PC-9 (cell line): ENCODE results near the gene ALDH3A1.

Experiments used
- EZH2 ChIP-seq: fragments of 200-600 bp; sonication (generic); IDR thresholded peaks from 2 replicates; pipeline ENCODE4 v1.8.0; 2017; ENCODE audit warnings: antibody characterized with exemption, low read depth
- TF ChIP-seq, protein P1 (sequence below): fragments of 200-600 bp; sonication (generic); conservative IDR thresholded peaks from 2 replicates; pipeline ENCODE4 v1.6.1; 2017; ENCODE audit warnings: mixed run types, antibody characterized with exemption, mild to moderate bottlenecking, moderate library complexity

DNA sequence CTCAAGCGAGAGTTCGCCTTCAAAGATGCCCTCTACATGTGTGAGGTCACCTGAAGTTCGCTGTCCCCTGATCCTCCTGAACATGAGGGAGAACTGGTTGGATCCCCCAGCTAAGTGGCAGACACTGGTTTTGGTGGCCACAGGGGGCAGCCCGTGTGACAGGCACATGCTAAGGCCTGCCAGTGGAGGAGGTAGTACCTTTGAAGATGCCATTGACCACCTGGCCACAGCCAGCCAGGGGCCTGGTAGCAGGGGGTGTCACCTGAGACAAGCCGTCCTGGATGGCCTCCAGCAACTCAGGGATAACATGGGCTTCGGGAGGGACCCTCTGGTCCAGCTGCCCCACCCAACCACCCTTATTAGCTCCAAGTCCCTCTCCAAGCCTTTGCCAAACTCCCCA is 7.3 kb upstream of the ALDH3A1 start:
- TF ChIP-seq, protein P1, sequence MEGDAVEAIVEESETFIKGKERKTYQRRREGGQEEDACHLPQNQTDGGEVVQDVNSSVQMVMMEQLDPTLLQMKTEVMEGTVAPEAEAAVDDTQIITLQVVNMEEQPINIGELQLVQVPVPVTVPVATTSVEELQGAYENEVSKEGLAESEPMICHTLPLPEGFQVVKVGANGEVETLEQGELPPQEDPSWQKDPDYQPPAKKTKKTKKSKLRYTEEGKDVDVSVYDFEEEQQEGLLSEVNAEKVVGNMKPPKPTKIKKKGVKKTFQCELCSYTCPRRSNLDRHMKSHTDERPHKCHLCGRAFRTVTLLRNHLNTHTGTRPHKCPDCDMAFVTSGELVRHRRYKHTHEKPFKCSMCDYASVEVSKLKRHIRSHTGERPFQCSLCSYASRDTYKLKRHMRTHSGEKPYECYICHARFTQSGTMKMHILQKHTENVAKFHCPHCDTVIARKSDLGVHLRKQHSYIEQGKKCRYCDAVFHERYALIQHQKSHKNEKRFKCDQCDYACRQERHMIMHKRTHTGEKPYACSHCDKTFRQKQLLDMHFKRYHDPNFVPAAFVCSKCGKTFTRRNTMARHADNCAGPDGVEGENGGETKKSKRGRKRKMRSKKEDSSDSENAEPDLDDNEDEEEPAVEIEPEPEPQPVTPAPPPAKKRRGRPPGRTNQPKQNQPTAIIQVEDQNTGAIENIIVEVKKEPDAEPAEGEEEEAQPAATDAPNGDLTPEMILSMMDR: no peak
- TF ChIP-seq EZH2: no peak
